Kidney (tissue), 14 donors: ENCODE measurements around the gene GSAP. TPM values are rescaled to one million over a fixed set of nuclear protein-coding genes. Genes with fewer than 3 reads are reported as not detected.

Source experiments
- DNase-seq, 5 donors: peaks; one replicate each; pipeline ENCODE4 v3.0.0-alpha.2; 2013 to 2020
- FAIRE-seq: peaks from 2 replicates; lab custom pipeline; 2012; peaks lifted over from hg19 to GRCh38; lab: Jason Lieb, UNC
- H3K27ac ChIP-seq, 2 donors: one replicate each; pipeline ENCODE4 v1.7.0; 2013; ENCODE audit warnings: low read depth in 2 of 2, low read length in 2 of 2, inconsistent platforms in 1 of 2
- H3K27me3 ChIP-seq: one replicate; pipeline ENCODE4 v1.7.1; 2013; ENCODE audit warnings: low read length, inconsistent platforms; ENCODE audit not compliant: control insufficient read depth, insufficient read depth
- H3K36me3 ChIP-seq, 3 donors: one replicate each; pipeline versions ENCODE4 v1.7.0 to v1.7.1; 2013; ENCODE audit warnings: low read length in 3 of 3, control low read depth in 1 of 3, inconsistent platforms in 1 of 3; ENCODE audit not compliant: insufficient read depth in 3 of 3, control insufficient read depth in 2 of 3
- H3K4me1 ChIP-seq, 3 donors: one replicate each; pipeline versions ENCODE4 v1.7.0 to v1.7.1; 2013; ENCODE audit warnings: low read length in 3 of 3, inconsistent platforms in 1 of 3, low read depth in 1 of 3; ENCODE audit not compliant: control insufficient read depth in 2 of 3, insufficient read depth in 2 of 3
- H3K4me3 ChIP-seq, 3 donors: one replicate each; pipeline versions ENCODE4 v1.7.0 to v1.8.1; 2013; ENCODE audit warnings: low read length in 3 of 3, control low read depth in 1 of 3, inconsistent platforms in 1 of 3
- H3K9ac ChIP-seq, 3 donors: one replicate each; pipeline versions ENCODE4 v1.7.0 to v1.7.1; 2013; ENCODE audit warnings: low read length in 3 of 3, control low read depth in 1 of 3, inconsistent platforms in 1 of 3
- H3K9me3 ChIP-seq, 3 donors: one replicate each; pipeline versions ENCODE4 v1.7.0 to v1.7.1; 2013; ENCODE audit warnings: low read length in 3 of 3, control low read depth in 1 of 3, inconsistent platforms in 1 of 3; ENCODE audit not compliant: control insufficient read depth in 2 of 3, insufficient read depth in 1 of 3
- CTCF ChIP-seq: IDR thresholded peaks from 3 replicates; pipeline ENCODE4 v1.5.1; 2012; ENCODE audit warnings: mild to moderate bottlenecking, moderate library complexity, borderline replicate concordance; ENCODE audit not compliant: insufficient read depth; ENCODE audit errors: extremely low read depth
- intact Hi-C: fragments of 100-400 bp; cut with DNase I; formaldehyde crosslinking; loops from one replicate; pipeline ENCODE4 v1.11.1; 2022
- polyA plus RNA-seq: library from polyadenylated mRNA; stranded (reverse); fragments of 350-450 nt; fragmentation: Illumina TruSeq; extraction: RNeasy Lipid Tissue Mini Kit (QIAGEN cat#74804); gene quantifications from one replicate; pipeline ENCODE4 v1.2.3, GENCODE V29; 2014; ENCODE audit warnings: low read depth, low replicate concordance; ENCODE audit not compliant: insufficient read depth
- total RNA-seq: library from RNA; stranded (reverse); fragmentation: NEBNext Ultra II Directional; extraction: Animal tissue kit (Norgen Biotek cat#: 25700); gene quantifications from one replicate; pipeline ENCODE4 v1.2.1, GENCODE V29; 2021
- donor health status: control.
- donor health status: control.
- donor health status: control.
- donor health status: control.
- donor health status: control.
- donor health status: DM: yes; HTN: yes; CAD: no.
- donor health status: Normal renal cell carcinoma (clear cell type).

The GSAP gene
- total and polyA plus RNA-seq, 2 donors from 2014 or later = 11.7 to 29.4 TPM

- H3K27ac ChIP-seq = no peak overlapping the region
- H3K27me3 ChIP-seq = no peaks in the 10 kb centered on the region
- no peaks in the 10 kb centered on the region for H3K9me3 ChIP-seq
- no peak for TF ChIP-seq CTCF
- H3K9ac ChIP-seq = no peak overlapping the region
- DNase-seq (no peak), FAIRE-seq (no peak)
- peaks cover 0 to 8% (median 4%) of the 10 kb centered on the region in 3 donors for H3K4me1 ChIP-seq
- intact Hi-C loops = no loop called here
- no peaks in the 10 kb centered on the region for H3K36me3 ChIP-seq
- H3K4me3 ChIP-seq = no peak overlapping the region
Measured at GRCh38 chr7:77420438-77420837, 4.3 kb upstream of the GSAP start.

- no peaks in the 10 kb centered on the region for H3K27me3 ChIP-seq
- H3K9ac ChIP-seq = no peak overlapping the region
- no peak for TF ChIP-seq CTCF
- no peak overlapping the region for H3K4me3 ChIP-seq
- H3K4me1 ChIP-seq = peaks cover 0 to 8% (median 4%) of the 10 kb centered on the region in 3 donors
- intact Hi-C loops = no loop called here
- DNase-seq (no peak), FAIRE-seq (no peak)
- no peaks in the 10 kb centered on the region for H3K36me3 ChIP-seq
- no peak overlapping the region for H3K27ac ChIP-seq
- no peaks in the 10 kb centered on the region for H3K9me3 ChIP-seq
Measured at GRCh38 chr7:77419102-77419501, 3.0 kb upstream of the GSAP start.

DNA sequence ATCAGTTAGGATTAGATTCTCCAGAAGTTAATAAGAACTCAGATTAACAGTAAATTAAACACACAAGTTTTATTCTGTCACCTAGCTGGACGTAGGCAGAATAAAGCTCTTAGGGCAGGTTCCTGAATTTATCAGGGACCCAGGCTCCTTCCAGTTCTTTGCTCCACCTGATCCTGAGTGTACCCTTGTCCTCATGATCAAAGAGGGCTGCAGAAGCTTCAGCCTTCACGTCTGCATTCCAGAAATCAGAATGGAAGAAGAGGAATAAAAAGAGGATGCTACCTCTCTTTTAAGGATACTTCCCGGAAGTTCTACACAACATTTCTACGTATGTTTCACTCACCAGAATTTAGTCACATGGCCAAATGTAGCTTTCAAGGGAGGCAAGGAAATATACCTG is 1.7 kb upstream of the GSAP start:
- DNase-seq (no peak), FAIRE-seq (no peak)
- TF ChIP-seq CTCF = no peak
- Histone ChIP-seq H3K27ac (no peak overlapping the region), H3K4me1 (peaks cover 0 to 8% (median 6%) of the 10 kb centered on the region in 3 donors), H3K36me3 (no peaks in the 10 kb centered on the region), H3K9me3 (no peaks in the 10 kb centered on the region), H3K27me3 (no peaks in the 10 kb centered on the region), H3K9ac (no peak overlapping the region), H3K4me3 (no peak overlapping the region)
- intact Hi-C loops = no loop called here
